HG03066 (cell line): Measurements from ENCODE around the gene TMEM183A.

ENCODE experiments used
- ATAC-seq: cut with Tn5 transposase; IDR thresholded peaks from one replicate; pipeline ENCODE4 v1.9.1; 2021; ENCODE audit warnings: low read depth; ENCODE audit not compliant: unreplicated experiment

TMEM183A gene

GRCh38 chr1:203028067-203028783 lies 21.1 kb downstream of the TMEM183A start:
- no peak for ATAC-seq

DNA sequence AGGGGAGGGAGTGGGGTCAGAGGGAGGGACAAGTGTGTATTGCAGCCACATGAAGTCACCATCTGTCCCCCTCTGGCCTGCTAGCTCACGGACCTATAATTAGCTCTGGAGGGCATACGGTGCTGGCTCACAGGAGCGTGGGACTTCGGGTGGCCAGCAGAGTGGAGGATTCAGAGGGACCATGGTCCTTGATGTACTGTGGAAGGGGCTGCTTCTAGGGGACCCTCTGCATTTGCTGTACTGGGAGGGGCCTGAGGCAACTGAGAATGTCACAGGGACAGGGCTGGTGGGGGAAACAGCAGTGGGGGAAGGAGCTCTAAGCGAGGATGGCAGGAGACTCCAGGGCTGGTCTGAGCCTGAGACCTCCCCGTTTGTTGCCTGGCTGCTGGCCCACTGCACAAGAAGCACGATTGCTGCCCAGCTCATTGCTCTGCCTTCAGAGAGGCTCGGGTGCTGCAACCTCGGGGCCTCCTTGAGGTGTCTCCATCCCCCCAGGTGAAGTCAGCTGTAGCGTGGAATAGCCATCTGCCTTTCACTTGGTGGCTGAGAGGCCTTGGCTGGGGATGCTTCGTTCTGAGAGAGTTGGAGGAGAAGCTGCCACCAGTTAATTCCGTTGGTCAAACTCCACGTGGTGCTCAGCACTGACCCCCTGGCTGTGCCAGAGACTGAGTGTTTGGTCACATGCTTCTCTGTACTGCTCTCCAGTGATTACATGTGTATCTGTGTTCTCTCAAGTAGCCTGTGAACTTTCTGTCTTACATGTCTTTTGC lies 21.8 kb downstream of the TMEM183A start:
- no peak for ATAC-seq

- ATAC-seq = no peak
Measured at GRCh38 chr1:203031467-203031866, 24.3 kb downstream of the TMEM183A start.

GRCh38 chr1:203033287-203033686 lies 26.1 kb downstream of the TMEM183A start:
- no peak for ATAC-seq

DNA sequence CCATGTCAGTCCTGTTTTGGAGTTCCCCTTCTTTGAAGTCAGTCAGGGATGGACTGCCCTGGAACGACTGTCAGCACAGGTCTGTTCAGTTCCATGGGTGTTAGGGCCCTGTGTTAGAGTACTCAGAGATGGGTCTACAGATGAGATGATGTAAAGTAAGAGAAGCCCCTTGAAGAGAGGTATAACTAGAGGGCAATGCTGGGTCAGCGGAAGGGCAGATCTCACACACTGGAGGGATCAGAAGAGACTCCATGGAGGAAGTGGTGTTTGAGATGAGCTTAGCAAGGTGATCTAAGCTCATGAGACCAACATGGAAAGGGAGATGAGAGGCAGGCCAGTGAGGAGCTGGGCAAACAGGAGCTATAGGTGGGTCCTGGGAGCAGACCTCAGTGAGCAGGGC lies 26.7 kb downstream of the TMEM183A start:
- no peak for ATAC-seq

DNA sequence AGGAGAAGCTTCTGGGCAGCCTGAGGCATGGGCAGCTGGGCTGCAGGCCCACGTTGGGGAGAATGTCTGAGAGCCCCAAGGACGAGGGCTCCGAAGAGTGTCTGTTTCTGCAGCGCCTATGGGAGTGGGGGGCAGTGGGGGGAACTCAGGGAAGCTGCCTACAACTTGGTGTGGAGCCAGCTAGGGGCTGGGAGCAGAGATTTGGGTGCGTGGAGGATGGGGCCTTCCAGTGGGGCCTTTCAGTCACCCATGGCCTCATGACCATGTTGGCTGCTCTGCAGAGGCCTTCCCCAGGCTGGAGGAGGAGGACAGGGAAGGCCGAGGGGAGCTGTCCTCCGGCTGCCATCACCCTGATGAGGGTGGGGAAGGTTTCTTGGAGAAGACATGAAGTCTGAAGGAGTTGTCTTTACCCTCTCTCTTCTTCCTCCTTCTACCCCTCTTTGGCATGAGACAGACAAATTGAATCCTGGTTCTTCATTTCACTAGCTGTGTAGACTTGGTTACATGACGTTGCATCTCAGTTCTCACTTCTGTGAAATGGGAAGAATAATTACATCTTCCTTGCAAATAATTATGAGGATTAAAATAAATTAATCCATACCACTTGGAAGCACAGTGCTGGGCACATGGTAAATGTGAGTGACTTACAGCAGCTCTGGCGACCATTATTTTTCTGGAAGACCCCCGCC lies 27.4 kb downstream of the TMEM183A start:
- no peak for ATAC-seq

DNA sequence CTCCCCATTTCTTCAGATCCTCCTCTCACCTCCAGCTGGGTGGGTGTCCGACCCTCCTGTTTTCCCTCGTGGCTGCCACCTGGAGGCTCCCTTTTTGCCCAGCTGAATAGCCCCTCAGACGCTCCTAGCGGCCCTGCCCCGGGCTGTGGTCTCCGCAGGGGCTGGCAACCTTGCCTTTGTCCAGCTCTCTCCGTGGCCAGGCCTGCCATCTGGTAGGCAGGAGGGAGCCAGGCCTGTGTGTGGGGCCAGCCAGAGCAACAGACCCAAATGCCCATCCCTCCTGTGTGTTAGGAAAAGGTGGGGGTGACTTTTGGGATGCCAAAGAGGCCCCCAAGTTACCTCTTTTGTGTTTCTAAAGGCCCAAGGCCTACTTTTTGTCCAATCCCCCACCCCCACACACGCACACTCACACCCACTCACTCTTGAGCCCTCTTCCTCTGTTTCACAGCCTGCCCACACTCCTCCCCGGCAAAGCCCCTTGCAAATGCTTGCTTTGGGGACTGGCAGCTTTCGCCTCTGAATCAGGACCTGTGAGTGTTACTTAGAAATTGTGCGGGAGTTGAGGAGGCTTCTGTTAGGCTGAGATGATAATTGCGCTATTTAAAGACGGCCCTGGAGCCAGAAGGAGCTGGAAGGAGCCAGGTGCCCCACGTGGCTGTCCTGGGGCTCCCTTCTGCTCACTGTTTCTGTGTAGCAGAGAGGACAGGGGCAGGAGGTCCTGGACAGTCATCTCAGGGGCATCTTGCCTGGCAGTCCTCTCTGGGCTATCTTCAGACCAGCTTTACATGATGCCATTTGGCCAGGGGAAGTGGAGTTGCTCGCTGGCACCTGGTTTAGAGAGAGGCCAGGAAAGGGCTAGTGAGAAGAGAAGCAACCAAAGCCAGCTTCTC lies 28.2 kb downstream of the TMEM183A start:
- no peak for ATAC-seq

DNA sequence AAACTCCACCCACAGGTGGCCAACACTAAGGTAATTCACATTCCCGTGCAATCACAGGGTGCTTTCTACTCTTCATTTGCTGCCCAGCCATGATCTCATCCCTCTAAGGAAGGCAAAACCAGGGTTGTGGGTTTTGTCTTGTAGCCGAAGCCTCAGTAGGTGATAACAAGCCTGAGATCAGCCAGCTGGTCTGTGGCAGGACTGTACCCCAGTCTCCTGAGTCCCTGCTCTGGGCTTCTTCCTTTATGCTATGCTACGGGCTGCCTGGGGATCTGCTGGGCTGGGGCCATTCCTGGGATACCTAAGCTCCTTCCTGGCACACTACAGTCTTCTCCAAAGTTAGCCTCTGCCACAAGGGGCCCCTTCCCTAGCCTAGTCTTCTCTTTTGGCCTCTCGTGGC lies 29.0 kb downstream of the TMEM183A start:
- no peak for ATAC-seq

- ATAC-seq = no peak
Measured at GRCh38 chr1:203036537-203036936, 29.4 kb downstream of the TMEM183A start.

DNA sequence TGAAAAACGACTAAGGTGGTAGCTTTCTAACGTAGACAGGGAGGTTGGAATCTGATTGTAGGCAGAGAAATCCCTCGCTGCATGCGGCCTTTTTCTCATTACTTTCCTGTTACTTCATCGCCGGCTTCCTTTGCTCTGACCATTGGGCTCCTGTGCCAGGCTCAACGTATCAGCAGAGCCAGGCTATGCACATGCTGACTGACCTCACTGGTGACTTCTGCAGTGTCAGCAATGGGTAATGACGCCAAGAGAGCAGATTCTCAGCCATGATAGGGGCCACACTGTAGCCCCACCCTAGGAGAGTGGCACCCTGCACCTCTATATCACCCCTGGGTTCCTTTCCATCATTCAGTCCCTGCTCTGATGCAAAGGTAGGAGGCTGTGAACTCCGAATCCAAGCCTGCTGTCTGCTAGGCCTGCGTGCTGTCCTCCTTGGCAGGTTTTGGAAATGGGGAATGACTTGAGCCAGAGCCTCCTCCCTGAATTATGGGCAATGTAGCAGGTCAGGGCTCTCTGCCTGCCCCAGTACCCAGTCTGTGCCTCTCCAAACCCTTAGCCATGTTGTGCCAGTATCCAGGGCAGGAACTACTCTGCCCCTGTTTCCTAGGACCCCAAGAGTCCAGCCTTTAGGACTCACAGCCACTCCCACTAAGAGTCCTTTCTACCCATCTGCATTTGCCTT lies 30.5 kb downstream of the TMEM183A start:
- ATAC-seq = no peak

DNA sequence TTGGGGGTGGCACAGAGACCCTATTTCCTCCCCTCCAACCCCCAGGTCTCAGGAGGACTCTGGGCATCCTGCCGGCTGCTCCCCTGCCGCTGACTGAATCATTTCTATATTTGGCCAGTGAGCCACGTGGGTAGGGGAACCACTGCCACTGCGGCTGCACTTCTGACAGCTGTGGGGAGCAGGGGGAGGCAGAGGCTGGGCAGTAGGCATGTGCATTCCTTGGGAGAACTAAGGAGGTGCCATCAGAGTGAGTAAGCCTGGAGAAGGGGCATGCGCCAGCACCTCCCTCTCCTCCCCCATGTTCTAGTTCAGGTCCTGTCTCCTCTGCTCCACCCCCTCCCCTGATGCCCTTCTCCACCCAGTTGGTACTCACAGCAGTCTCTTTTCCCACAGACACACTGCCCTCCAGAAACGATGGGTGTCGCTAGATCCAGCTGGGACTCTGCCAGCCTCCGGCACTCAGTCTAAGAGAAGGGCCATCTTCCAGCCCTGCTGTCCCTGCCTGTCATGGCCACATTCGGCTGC lies 31.1 kb downstream of the TMEM183A start:
- peak; percentile 55 for ATAC-seq

DNA sequence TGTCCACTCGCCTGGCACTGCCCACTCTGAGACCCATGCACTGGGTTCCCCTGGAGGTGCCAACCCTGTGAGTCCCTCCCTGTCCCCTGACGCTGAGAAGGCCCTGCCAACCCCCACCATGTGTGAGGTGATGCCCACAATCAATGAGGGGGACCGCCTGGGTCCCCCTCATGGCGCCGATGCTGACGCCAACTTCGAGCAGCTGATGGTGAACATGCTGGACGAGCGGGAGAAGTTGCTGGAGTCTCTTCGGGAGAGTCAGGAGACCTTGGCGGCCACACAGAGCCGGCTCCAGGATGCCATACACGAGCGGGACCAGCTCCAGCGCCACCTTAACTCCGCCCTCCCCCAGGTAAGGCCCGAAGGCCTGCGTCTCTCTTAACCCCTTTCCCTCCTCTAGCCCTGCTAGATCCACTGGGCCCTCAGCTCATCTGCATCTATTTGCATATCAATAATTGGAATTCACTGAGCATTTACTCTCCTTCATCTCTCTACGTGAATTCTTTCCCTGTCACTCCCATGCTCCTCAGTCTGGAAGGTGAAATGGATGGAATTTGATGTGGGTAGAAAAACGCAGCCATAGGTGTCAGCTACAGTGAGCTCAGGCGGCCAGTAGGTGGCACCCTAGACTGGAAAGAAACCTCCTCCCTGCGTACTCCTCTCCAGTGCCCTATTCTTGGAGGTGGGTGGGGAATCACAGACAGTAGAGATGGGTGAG lies 31.9 kb downstream of the TMEM183A start:
- no peak for ATAC-seq

DNA sequence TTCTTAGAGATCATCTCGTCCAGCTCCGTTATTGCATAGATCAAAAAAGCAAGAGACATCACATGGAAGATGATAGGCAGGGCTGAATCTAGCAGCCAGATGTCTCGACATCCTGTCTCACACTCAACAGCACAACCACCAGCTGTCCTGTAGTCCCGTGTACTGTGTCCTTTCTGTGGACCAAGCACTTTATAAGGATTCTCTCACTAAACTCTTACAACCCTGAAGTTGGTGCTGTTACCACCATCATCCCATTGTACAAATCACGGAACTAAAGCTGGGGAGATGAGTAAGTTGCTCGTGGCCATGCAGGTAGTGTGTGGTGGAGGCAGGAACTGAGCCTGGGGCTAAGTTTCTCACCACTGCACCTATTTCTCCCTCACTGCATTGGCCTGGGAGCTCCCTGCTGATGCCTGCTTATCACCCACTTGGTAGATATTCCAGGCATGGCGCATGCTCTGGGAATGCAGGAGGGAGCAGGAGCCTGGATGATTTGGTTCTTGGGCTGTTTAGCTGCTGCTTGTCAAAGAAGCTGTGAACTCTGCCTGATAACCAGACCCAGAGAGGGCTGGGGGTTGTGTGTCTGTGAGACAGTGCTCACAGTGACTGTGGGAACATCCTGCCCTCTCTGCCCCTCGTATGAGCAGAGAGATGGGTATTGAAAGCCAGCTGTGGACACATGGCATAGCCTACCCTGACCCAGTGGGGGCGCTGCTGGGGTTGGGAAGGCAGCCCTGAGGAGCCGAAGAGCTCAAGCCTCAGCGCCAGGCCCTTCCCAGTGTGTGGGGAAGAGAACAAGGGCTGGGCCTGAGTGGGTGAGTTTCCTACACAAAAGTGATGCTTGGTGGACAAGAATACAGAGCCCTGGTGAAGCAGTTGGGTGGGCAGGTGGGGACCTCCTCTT lies 32.7 kb downstream of the TMEM183A start:
- ATAC-seq = no peak

DNA sequence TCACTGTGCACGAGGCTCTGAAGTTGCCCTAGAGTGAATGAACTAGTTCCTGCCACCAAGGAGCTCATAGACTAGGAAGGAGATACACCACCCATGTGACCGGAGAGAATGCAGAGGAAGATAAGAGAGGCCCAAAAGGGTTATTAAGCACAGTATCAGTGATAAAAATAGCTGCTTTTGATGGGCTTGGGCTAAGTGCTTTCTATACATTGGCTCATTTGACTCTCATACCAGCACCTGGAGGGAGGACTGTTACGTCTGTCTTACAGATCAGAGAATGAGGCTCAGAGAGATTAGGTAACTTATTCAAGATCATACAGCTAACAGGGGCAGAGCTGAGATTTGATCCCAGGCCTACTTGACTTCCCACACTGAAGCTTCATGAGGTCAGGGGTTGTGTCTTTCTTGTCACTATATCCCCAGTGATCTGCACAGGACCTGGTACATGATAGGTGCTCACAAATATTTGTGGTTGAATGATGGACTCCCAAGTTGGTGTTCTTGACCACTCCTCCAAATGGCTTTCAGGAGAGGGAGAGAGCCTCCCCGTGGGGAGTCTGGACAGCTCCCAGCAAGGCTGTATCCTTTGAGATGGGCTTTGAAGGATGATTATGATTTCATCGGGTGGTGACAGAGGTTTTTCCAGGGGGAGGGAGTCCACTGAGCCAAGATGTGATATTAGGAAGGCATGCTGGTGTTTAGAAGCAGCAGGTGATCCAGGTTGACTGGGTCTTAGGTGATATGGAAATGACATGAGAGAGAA lies 33.5 kb downstream of the TMEM183A start:
- no peak for ATAC-seq

DNA sequence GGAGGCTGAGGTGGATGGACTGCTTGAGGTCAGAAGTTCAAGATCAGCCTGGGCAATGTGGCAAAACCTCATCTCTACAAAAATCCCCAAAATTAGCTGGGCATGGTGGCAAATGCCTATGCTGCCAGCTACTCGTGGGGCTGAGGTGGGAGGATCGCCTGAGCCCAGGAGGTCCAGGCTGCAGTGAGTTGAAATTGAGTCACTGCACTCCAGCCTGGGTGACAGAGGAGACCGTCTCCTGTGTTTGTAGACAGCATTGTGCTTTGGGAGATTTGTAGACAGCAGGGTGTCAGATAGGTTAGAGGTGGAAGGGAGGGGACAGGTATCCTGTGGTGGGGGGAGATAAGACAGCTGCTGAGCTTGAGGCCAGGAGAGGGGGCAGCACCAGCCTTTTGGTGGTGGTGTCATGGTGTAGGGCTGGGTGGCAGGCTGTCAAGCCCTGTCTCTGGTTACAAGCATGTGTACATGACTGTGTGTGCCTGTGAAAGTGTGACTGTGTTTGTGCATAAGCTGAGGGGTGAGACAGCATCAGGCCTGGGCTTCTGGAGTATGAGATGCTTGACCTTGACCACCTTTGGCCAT lies 34.3 kb downstream of the TMEM183A start:
- ATAC-seq = no peak

DNA sequence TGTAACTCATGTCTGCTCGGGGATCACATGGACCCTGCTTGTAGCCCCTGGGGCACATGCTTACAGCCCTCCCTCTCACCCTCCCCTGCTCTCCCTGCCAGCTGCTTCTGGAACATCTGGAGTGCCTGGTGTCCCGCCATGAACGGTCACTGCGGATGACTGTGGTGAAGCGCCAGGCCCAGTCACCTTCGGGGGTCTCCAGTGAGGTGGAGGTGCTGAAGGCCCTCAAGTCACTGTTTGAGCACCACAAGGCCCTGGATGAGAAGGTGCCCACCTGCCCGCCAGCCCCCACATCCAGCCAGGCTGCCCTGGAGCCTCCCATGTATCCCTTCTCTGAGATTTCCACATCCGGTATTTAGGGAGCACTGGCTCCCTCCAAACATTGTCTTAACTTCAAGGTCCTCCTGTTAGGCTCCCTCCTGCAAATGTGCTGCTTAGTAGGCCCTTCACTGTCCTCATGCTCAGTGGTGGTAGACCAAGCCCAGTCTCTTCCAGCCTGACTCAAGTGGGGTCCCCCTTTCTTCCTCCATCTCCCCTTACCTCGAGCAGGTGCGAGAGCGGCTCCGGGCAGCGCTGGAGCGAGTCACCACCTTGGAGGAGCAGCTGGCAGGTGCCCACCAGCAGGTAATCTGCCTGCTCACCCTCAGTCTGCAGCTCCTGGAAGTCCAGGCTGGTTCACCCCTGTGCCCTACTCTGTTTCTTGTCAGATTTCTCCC lies 36.8 kb downstream of the TMEM183A start:
- no peak for ATAC-seq
